GM06990 (cell line): Measurements from ENCODE around the gene RBM17.

Source experiments
- DNase-seq: peaks from one replicate; pipeline ENCODE4 v3.0.0-alpha.2; 2011; ENCODE audit not compliant: insufficient read length; ENCODE audit errors: extremely low read depth
- H3K27me3 ChIP-seq: replicated peaks from 2 replicates; pipeline ENCODE4 v1.6.0; 2011; ENCODE audit warnings: low read length; ENCODE audit not compliant: control insufficient read depth, insufficient read depth
- H3K36me3 ChIP-seq: 2 replicates; pipeline ENCODE4 v1.5.1; 2011; ENCODE audit warnings: low read length; ENCODE audit not compliant: control insufficient read depth, insufficient read depth
- H3K4me3 ChIP-seq: replicated peaks from 2 replicates; pipeline ENCODE4 v1.5.1; 2011; ENCODE audit warnings: low read depth, mild to moderate bottlenecking, control low read depth, low read length
- TF ChIP-seq, protein P1 (sequence below): IDR thresholded peaks from 2 replicates; pipeline ENCODE4 v1.5.1; 2011; ENCODE audit warnings: low read length, control low read depth, mild to moderate bottlenecking, inconsistent platforms; ENCODE audit not compliant: insufficient read depth, poor library complexity, severe bottlenecking

The RBM17 gene

DNA sequence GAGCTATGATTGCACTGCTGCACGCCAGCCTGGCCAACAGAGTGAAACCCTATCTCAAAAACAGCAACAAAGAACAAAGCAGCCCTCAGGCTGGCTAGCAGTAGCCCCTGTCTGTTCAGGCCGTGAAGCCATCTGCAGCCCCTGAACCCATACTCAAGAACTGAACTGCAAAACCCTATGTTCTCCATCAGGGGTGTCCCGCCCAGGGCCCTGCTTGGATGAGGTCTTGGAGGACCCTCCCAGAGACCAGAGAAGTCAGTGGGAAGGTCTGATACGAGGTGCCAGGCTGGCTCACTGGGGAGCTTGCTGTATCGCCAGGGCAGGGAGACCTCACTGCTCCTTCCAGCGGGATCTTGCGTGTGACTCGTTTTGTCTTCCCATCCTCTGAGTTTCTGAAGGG, 39.3 kb downstream of the RBM17 start:
- H3K4me3 ChIP-seq = no peak overlapping the region
- H3K36me3 ChIP-seq = no peaks in the 10 kb centered on the region
- TF ChIP-seq, protein P1, sequence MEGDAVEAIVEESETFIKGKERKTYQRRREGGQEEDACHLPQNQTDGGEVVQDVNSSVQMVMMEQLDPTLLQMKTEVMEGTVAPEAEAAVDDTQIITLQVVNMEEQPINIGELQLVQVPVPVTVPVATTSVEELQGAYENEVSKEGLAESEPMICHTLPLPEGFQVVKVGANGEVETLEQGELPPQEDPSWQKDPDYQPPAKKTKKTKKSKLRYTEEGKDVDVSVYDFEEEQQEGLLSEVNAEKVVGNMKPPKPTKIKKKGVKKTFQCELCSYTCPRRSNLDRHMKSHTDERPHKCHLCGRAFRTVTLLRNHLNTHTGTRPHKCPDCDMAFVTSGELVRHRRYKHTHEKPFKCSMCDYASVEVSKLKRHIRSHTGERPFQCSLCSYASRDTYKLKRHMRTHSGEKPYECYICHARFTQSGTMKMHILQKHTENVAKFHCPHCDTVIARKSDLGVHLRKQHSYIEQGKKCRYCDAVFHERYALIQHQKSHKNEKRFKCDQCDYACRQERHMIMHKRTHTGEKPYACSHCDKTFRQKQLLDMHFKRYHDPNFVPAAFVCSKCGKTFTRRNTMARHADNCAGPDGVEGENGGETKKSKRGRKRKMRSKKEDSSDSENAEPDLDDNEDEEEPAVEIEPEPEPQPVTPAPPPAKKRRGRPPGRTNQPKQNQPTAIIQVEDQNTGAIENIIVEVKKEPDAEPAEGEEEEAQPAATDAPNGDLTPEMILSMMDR = no peak
- no peaks in the 10 kb centered on the region for H3K27me3 ChIP-seq
- no peak for DNase-seq

- H3K27me3 ChIP-seq = no peaks in the 10 kb centered on the region
- H3K4me3 ChIP-seq = no peak overlapping the region
- no peaks in the 10 kb centered on the region for H3K36me3 ChIP-seq
- DNase-seq = no peak
- TF ChIP-seq, protein P1 = no peak
Measured at GRCh38 chr10:6128591-6129251, 39.9 kb downstream of the RBM17 start.

DNA sequence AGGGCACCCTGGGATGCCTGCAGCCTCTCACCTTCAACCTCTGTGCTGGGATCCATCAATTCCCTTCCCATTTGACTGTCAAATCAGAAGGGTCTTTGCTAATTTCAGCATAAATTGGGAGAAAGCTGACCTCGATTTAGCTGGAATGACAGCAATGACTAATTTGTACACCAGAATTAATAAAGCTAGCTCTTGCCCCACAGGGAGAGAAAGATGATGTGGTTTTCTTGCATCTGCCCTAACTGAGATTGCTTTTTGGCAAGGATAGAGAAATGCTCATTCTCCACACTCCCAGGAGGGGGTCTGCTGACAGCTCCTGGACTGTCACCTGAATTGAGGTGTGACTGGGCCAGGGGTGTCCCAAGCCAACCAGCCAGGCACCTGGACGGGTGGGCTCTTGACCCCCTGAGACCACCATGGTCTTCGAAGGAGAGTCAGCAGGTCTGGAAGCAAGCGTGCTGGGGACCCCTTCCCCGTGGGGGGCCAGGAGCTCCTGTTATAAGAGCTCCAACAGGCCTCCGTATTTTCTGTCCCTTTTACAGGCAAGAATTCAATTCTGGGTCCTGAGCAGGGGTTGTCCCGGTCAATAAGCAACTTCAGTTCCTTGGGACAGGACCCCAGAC, 42.1 kb downstream of the RBM17 start:
- H3K36me3 ChIP-seq = no peaks in the 10 kb centered on the region
- H3K27me3 ChIP-seq = no peaks in the 10 kb centered on the region
- no peak for DNase-seq
- H3K4me3 ChIP-seq = no peak overlapping the region
- TF ChIP-seq, protein P1 = no peak

GRCh38 chr10:6133331-6134098, 44.7 kb downstream of the RBM17 start:
- no peak overlapping the region for H3K4me3 ChIP-seq
- no peak for DNase-seq
- TF ChIP-seq, protein P1 = no peak
- no peaks in the 10 kb centered on the region for H3K36me3 ChIP-seq
- no peaks in the 10 kb centered on the region for H3K27me3 ChIP-seq

- no peaks in the 10 kb centered on the region for H3K36me3 ChIP-seq
- no peaks in the 10 kb centered on the region for H3K27me3 ChIP-seq
- TF ChIP-seq, protein P1 = no peak
- DNase-seq = no peak
- H3K4me3 ChIP-seq = no peak overlapping the region
Measured at GRCh38 chr10:6134099-6134823, 45.4 kb downstream of the RBM17 start.
